NB4 (cell line): ENCODE data around the gene MTMR3.
A peak's percentile ranks its signal among the peaks of the same experiment; 100 is the strongest.

Experiments
- DNase-seq: peaks from one replicate; pipeline ENCODE4 v3.0.0; 2010; ENCODE audit warnings: low read depth
- H3K4me3 ChIP-seq: one replicate; pipeline ENCODE4 v1.5.1; 2011; ENCODE audit warnings: mild to moderate bottlenecking, low read depth, low read length, moderate library complexity
- CTCF ChIP-seq: IDR thresholded peaks from one replicate; pipeline ENCODE4 v1.5.1; 2012; ENCODE audit warnings: low read depth, low read length
- MAX ChIP-seq: IDR thresholded peaks from 2 replicates; pipeline ENCODE4 v1.6.1; 2011; ENCODE audit warnings: low read depth, low read length
- MYC ChIP-seq: IDR thresholded peaks from 2 replicates; pipeline ENCODE4 v1.6.1; 2011; ENCODE audit warnings: low read depth, low read length
- POLR2A ChIP-seq: IDR thresholded peaks from 2 replicates; pipeline ENCODE4 v1.6.1; 2011; ENCODE audit warnings: mild to moderate bottlenecking; ENCODE audit not compliant: insufficient read length; ENCODE audit errors: extremely low read depth

MTMR3 gene

GRCh38 chr22:29886596-29886995 is 3.6 kb downstream of the MTMR3 start:
- TF ChIP-seq POLR2A, result no peak
- TF ChIP-seq MAX, result no peak
- TF ChIP-seq CTCF, result no peak
- TF ChIP-seq MYC, result no peak
- DNase-seq, result peak; percentile 62
- H3K4me3 ChIP-seq, result no peak overlapping the region

GRCh38 chr22:29887358-29887757 is 4.4 kb downstream of the MTMR3 start:
- H3K4me3 ChIP-seq, result no peak overlapping the region
- DNase-seq, result no peak
- no peak for TF ChIP-seq CTCF
- no peak for TF ChIP-seq POLR2A
- TF ChIP-seq MAX, result no peak
- TF ChIP-seq MYC, result no peak

- TF ChIP-seq MAX, result no peak
- no peak for TF ChIP-seq POLR2A
- no peak for TF ChIP-seq MYC
- TF ChIP-seq CTCF, result no peak
- no peak overlapping the region for H3K4me3 ChIP-seq
- DNase-seq, result no peak
Measured at GRCh38 chr22:29890760-29891159, 7.8 kb downstream of the MTMR3 start.

GRCh38 chr22:29892315-29893156 is 9.6 kb downstream of the MTMR3 start:
- DNase-seq, result no peak
- no peak overlapping the region for H3K4me3 ChIP-seq
- TF ChIP-seq CTCF, result no peak
- no peak for TF ChIP-seq POLR2A
- no peak for TF ChIP-seq MAX
- no peak for TF ChIP-seq MYC

- H3K4me3 ChIP-seq, result no peak overlapping the region
- TF ChIP-seq CTCF, result no peak
- no peak for TF ChIP-seq MAX
- no peak for TF ChIP-seq MYC
- TF ChIP-seq POLR2A, result no peak
- peak; percentile 77 for DNase-seq
Measured at GRCh38 chr22:29901354-29901753, 18.4 kb downstream of the MTMR3 start.
